COLO668 (cell line): ENCODE results near the gene GABRG3.

Experiments
- DNase-seq: peaks from one replicate; lab custom pipeline; 2025; ENCODE audit not compliant: unreplicated experiment; lab: John Stamatoyannopoulos, UW

The GABRG3 gene

DNA sequence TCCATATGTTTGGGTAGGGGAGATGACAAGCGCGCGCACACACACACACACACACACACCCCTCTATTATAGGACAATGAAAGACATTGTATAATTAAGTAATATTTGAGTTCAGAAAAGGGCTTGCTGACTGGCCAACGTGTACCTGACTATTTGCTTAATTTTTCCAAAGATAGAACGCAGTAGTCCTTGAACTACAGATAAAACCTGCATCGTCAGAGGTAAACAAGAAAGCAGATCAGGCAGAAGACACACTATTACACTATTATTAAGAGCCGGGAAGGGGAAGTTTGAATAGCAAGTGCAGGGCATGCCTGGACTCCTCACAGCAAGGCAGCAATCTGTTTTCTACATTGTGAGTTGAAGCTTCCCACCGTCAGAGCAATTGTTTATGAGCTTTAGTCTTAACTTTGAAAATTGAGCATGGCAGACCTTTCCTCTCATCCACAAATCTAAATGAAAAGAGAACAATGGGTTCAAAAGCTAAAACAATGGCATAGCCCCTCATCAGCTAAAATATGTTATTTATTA, 427.7 kb downstream of the GABRG3 start:
- no peak for DNase-seq

DNA sequence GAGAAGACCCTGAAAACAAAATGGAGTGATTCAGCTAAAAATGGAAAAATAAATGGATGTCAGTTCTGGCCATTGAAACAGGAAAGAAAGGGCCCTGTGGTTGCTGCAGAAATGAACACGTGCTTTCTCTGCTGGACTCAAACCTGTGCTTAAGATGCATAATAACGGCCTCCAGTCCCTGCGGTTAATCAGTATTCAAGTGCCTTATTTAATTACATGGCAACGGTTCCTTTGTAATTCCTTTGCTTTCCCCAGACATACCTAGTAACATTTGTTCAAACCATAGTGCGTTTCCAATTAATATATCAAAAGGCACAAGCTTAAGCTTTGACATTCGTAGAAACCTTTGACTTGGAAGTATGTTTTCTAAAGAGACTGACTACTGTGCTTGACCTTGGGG, 428.3 kb downstream of the GABRG3 start:
- no peak for DNase-seq

DNA sequence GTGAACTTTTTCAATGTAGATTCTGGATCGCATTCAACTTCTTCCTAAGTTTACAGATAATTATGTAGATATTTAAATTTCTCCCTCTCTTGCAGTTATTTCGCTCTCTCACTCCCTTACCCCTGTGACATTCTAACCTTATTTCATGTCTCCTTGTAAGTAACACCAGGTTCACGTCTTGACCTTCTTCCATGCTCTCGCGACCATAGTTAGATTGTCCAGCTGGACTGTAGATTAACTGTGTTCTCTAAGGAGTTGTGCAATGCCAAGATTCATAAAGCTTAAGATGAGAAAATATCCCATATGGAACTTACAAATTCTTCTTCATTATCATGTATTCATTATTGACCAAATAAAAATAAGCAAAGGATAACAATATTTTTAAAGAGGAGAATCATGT, 430.5 kb downstream of the GABRG3 start:
- no peak for DNase-seq

DNA sequence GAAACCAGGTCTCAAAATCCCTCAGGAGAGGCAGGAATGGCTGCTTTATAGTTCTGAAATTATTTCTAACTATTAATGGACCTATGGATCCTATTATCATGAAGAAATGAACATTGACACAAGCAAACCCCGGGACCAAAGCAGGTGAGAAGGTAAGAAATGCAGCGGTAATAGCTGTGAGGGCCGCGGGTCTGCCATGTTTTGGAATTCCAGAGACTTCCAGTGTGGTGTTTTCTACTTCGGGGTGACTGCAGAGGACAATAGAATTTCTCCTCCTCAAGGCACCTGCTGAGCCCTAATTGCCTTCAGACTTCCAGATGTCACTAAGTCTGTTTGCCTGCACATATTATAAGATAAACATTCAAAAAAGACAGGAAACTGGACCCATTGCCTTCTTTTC, 437.4 kb downstream of the GABRG3 start:
- no peak for DNase-seq

DNA sequence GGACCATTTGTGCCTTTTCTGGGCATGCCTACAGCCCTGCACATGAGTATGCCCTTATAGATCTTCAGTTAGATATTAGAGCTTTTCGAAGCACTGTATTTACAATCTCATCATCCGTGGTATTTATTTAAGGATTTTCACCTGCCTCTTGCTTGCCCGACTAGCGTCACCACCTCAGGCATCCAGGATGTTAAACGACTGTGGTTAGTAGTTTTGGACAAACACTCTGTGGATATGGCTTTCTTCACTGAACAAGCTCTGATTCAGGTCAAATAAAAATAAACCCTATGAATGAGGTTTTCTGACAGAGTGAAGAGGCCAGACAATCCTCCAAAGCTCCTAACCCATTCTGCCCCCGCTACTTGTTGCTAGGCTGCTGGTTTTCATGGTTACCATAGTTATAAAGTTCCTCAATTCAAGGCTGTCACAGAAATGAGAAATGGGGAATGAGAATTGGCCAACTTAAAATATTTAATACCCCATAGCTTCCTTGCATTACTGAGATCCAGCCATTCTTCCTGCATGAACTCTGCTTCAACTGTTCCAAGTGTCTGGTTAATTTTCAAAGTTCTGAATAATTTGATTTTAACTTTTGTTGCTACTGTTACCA, 440.1 kb downstream of the GABRG3 start:
- peak; percentile 49 for DNase-seq

DNA sequence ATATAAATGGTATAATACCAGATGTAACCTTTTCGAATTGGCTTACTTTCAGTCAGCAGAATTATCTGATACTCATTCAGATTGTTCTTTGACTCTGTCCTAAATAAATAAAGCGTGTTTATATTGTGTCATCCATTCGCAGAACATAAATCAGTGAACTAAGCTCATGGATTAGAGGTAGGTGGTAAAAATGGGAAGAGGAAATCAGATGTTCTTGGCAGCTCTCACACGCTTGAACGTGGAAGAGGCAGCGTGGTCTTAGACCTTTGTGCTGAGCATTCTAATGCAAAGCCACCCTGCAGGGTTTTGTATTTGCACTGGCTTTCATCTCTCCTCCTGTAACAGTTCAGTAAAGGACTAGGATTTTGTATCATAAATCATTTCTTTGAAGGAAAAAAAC, 441.4 kb downstream of the GABRG3 start:
- peak; percentile 33 for DNase-seq

DNA sequence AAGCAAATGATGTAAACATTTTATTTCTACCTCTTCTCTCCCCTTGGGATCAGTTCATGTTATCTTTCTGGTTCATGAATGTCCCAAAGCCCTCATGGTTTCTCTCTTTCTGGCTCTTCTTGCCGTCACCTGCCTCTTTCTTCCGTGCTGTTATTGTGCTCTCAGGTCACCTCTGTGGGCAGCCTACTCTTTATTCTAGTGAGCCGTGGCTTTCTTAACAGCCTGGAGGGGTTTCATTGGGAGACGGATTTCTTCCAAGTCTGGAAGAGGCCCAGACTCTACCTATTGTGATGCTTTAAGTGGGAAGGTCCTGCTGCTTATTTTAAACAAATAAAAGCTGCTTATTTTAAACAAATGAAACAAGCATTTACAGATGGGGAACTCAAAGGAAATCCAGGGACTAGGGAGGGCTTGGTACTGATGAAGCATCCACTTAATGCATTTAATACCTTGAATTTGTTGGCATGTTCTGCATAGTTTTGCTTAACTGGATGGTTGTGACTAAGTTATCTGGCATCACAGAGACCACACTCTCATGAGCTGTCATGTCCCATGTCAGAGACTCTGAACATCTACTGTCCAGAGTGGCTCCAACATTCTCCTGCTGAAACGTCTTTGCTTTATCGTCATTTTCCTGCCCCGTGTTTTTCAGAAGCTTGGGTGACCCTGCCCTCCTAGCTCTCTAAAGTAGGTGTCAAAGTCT, 443.3 kb downstream of the GABRG3 start:
- no peak for DNase-seq

DNA sequence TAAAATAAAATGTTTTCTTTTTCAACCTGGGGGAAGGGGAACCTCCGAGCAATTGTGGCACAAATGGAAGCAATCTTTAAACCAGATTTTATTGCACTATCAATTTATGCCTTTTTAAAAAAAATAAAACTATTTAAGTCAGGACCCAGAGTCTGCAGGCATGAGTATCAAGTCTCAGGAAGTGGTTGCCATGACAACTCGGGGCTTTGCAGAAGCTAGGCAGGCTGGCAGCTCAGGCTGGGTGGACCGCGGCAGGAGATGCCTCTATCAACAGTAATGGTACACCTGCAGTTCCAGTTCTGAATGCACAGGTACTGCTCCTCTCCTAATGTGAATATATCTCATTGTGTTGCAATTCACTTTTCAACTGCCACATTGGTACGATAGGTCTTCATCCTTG, 447.7 kb downstream of the GABRG3 start:
- no peak for DNase-seq

DNA sequence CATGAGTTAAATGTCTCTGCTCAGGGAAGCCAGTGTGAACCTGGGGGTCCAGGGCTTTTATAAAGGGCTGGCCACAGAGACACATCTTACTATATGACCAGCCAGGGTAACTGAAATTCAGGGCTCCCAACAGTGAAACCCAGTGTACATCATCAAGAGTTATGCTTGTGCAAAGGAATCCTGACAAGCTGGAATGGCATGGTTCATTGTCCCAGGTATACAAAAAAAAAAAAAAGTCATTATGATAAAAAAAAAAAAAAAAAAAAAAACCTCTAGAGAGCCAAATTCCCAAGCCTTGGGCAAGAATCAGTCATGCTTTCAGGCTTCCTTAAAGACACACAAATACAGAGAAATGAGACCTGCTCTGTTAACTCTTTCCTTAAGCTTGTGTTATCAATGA, 452.0 kb downstream of the GABRG3 start:
- DNase-seq, result no peak

DNA sequence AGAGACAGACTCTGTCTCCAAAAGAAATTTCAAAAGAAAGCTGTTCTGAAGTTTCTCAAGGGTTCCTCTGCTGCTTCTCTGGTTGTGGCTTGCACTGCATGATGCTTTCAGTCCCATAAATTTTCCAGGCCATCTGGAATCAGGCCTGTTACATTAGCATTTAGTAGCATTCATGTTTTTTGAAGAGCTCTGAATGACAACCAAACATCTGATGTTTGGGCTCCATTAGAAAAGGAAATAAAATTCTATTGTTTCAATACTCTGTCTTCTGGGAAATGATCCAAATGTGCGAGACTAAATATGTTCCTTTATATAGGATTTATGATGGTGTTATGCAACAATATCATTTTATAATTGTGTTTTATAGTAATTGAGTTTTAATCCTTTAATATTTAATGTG, 455.8 kb downstream of the GABRG3 start:
- no peak for DNase-seq

DNA sequence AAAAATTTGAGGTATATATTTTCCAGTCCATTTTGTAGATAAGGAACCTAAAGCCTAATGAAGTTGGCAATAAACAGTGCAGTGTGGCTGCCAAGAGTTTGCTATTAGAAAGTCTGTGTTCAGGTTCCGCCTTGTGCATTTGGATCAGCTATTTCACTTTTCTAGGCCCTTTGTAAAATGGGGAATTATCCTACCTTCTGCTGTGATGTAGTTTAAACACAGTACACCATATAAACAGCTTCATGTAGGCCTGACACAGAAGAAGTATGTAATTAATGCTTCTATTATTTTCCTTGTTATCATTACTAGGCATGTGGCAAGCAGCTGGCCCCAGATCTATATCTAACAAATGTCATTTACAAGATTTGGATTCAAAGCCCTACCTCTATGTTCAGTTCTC, 456.3 kb downstream of the GABRG3 start:
- DNase-seq, result no peak

DNA sequence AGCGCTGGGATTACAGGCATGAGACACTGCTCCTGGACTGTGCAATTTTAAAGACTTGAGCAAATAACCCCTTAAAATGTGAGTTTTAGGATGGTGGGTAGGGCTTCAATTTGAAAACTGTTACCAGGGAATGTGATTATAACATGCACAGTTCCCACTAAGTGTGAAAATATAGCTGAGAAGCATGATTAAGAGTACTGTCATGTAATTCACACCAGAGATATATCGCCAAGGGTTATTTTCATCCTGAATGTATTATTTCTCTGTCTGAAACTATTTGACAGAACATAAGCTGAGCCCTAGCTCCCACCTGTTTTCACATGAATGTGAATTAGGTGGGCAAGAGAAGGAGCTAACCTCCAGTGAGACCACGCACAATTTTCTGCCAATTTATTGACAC, 457.2 kb downstream of the GABRG3 start:
- no peak for DNase-seq

DNA sequence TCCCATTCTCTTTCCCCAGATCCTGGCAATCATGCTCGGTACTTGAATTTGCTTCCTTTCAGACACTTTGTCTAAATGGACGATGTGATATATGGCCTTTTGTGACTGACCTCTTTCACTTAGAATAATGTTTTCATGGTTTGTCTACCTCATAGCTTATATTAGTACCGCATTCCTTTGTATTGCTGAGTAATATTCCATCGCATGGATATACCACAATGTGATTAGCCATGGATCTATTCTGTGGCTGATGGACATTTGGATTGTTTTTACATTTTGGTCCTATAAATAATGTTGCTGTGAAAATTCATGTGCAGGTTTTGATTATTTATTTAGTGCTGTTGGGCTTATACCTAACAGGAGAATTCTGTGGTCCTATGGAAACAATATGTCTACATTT, 458.6 kb downstream of the GABRG3 start:
- no peak for DNase-seq

DNA sequence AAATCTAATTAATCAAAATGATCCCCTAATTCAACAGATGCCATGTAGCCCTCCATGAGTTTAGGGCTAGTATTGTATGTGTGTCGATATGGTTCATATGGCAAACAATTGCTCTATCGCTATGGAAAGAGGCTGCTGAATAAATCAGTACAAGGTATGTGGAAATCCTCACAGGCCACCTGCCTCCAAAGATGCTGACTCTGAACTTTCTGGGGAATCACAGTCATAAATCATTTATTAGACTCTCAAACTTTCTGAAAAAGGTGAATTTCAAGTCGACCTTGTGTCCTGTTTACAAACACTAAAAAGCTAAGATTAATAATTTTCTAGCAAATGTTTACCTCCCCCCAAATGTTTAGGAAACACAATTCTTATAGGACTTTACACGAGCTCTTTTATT, 462.6 kb downstream of the GABRG3 start:
- DNase-seq, result no peak

DNA sequence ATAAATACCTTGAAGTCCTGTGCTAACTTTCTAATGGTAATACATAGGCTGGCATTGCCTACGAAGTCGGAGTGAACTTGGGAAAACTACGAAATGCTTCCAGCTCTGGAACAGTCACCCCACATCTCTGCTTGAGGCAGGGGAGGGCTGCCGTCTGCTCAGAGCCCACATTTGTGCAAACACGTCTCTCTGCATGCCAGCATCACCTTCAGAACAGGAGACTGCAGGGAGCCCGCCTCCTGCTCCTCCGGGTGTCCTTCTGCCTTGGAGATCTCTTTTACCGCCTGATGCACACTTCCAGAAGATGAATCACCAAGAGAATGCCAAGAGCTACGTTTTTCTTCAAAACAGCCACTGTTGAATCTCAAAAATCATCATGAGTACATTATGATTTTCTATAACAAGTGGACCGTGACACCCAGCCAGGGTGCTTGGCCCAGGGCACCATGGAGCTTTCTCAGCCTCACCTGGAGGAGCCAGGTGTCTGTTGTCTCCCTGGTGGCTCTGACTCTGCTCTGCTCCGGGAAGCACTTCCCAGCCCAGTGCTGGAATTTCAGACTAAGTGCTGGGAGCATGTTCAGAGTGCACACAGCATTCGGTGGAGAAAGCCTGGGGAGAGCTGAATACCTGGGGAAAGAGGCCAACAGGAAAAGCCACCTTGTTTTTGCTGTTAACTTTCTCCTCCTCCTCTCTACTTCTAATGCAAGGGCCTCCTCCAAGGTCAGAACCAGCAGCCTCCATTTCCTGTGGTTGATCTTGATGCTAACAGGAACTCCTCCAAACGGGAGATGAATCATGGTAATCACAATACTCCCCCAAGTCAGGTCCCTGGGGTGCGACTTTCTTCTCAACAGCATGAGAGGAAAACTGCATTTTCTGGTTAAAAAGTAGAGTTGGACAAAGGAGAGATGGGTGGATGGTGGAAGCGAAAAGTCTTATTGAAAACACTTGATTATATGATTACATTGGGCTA, 467.7 kb downstream of the GABRG3 start:
- DNase-seq, result no peak

DNA sequence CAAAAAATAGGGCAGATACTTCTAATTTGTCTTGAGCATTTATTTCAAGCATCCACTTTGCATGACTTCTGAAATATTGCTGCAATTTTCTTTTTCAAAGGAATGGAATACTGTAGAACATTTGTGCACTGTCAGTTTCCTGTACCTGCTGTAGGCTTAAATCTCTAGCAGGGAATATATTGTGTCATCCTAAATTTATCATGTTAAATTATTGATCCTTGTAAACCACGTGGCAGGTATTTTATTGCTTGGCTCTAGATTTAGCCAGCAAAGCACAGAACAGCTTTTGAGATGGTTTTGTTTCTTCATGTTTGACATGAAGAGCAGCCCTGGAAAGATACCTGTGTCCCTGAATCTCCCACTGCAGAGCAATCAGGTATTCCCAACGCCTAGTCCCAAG, 470.1 kb downstream of the GABRG3 start:
- DNase-seq, result no peak

DNA sequence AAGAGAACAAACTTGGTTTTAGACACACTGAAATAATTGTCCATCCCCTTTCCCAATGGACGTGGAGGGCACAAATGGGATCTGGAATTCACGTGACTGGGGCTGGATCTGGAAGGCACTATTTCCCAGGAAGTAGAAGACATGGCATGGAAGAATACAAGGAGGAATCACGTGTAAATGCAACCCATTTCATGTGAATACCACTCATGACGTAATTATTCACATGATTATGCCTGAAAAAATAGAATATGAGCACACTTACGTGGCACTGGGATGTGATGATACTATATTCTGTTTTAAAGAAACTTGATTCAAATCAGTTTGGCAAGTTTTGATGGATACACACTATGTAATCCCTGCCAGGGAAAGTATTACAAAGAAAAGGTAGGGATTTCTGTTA, 477.3 kb downstream of the GABRG3 start:
- DNase-seq, result no peak

DNA sequence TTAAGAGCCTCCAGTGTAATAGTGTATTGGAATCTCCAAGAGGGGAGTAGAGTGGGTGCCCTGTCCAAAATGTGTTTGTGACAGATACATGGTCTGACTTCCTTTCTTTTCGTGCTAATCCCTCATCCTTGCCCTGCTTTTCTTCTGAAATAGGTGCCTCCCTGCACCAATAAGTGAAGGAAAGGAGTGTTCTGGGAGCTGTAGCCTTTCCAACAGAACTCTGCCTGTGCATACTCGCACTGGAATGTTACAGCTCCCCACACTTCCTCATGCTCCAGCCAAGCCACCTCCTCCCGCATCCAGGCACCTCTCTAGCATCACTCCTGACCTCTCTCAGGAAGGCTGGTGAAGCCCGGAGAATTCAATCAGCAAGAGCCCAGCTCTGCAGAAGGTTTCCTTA, 478.0 kb downstream of the GABRG3 start:
- no peak for DNase-seq

DNA sequence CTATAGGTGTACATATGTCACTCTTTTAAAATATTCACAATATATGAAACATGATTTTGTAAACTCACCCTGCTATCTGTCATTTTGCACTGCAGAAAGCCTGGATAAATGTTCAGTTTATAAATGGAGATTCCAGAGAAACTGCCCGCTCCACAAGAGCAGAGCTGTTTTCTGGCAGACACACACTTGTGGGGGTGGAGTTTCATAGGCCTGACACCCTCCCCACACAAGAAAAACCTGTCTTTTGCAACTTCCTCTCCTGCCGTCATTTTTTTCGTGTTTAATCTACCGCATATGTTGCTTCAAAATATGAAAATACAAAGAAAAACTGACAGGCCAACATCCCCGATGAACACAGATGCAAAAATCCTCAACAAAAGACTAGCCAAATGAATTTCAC, 479.0 kb downstream of the GABRG3 start:
- DNase-seq, result no peak

DNA sequence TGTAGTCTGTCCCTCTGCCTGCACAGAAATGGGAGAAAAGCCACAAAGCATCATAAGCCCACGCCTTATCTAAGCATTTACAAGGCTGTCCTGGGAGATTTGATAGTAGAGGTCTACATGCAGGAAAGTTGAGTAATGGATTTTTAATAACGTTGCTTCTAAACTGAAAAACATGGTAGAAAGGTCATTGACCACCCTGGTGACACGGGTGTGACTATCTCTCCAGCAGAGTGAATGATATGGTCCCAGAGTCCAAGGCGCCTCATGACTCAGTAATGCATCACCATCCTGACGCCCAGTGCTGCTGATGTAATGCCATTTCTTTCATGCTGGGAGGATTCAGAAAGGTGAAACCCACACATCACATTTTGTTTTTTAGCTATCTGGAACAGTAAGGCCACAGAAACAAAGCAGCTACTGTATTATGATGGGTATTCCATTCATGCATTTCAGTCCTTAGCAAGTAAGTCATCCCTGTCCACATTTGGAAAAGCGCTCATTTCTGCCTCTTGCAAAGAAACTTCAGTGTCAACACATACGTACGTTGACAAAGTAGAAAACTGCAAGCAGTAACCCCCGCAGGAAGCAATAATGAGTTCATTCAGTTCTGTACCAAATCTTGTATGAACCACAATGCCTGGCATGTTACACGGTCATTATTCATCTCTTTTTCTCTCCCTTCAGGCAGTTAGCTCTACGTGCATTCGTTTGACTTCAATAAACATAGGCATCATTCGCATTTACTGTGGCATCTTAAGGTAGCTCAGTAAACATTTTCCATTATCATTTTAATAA, 483.5 kb downstream of the GABRG3 start:
- no peak for DNase-seq

DNA sequence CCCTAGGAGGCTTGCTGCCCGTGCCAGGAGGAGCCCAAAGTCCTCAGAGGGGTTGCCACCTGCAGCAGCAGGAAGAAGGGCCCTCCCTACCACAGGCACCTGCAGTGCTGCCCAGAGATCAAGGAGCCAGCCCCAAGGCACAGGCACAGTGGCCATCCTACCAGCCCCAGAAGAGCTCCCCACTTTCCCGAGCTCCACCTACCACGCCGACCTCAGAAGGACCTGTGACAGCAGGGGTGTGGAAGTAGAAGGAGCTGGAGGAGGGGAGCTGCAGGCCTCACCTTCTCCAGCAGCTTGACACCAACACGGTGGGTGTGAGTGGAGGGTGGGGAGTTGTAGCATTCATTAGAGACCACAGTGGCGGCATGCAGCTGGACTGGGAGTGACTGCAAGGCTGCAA, 485.8 kb downstream of the GABRG3 start:
- no peak for DNase-seq
